ENCODE measurements around the gene UCHL5.
"Not testable (repeated sequence)": the region's sequence is repeated elsewhere in the genome, so short reads cannot be mapped to it uniquely, and the experiment has no call there.

DNA sequence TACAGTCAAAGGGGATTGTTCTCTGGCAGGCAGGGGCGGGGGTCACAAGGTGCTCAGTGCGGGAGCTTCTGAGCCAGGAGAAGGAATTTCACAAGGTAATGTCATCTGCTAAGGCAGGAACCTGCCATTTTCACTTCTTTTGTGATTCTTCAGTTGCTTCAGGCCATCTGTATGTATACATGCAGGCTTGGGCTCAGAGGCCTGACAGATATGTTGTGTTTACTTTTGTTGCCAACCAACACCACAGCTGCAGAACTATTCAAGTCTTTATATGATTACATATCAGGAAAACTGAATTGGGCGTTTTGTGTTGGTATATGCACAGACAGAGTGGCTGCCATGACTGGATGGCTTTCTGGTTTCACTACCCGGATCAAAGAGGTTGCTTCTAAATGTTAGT, 78.8 kb downstream of the UCHL5 start:
- TF ChIP-seq, protein P1, sequence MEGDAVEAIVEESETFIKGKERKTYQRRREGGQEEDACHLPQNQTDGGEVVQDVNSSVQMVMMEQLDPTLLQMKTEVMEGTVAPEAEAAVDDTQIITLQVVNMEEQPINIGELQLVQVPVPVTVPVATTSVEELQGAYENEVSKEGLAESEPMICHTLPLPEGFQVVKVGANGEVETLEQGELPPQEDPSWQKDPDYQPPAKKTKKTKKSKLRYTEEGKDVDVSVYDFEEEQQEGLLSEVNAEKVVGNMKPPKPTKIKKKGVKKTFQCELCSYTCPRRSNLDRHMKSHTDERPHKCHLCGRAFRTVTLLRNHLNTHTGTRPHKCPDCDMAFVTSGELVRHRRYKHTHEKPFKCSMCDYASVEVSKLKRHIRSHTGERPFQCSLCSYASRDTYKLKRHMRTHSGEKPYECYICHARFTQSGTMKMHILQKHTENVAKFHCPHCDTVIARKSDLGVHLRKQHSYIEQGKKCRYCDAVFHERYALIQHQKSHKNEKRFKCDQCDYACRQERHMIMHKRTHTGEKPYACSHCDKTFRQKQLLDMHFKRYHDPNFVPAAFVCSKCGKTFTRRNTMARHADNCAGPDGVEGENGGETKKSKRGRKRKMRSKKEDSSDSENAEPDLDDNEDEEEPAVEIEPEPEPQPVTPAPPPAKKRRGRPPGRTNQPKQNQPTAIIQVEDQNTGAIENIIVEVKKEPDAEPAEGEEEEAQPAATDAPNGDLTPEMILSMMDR (IDR thresholded peaks at IDR 0.05) = not testable (repeated sequence)
- not testable (repeated sequence) for TF ChIP-seq POLR2A (IDR thresholded peaks at IDR 0.05)
